ENCODE results near the gene DPP10.

DNA sequence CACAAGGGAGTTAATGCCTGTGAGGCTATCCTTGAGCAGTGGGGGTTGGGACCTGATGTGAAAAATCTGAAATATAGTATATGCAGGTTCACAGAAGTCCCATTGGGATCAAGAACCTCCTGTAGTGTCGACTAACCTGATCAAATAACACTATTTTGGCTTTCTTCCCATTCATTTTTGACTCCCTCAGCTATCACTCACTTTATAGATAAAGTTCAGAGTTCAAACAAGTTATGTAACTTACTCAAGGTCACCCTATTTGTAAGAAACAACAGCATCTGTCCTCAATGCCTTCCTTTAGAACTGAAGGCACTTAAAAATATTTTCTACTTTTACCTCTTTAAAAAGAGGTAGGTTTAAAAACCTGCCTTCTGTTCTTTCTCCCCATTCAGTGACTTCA, 341.6 kb downstream of the DPP10 start:
- TF ChIP-seq, protein P1, sequence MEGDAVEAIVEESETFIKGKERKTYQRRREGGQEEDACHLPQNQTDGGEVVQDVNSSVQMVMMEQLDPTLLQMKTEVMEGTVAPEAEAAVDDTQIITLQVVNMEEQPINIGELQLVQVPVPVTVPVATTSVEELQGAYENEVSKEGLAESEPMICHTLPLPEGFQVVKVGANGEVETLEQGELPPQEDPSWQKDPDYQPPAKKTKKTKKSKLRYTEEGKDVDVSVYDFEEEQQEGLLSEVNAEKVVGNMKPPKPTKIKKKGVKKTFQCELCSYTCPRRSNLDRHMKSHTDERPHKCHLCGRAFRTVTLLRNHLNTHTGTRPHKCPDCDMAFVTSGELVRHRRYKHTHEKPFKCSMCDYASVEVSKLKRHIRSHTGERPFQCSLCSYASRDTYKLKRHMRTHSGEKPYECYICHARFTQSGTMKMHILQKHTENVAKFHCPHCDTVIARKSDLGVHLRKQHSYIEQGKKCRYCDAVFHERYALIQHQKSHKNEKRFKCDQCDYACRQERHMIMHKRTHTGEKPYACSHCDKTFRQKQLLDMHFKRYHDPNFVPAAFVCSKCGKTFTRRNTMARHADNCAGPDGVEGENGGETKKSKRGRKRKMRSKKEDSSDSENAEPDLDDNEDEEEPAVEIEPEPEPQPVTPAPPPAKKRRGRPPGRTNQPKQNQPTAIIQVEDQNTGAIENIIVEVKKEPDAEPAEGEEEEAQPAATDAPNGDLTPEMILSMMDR (IDR thresholded peaks at IDR 0.05): no peak
- no peak for TF ChIP-seq EZH2 (IDR thresholded peaks at IDR 0.05)

Data from neural progenitor cell (in vitro differentiated cells).